Esophagus squamous epithelium (tissue), 4 donors: ENCODE data around the gene CENPK.

ENCODE experiments used
- POLR2A ChIP-seq, 4 donors: fragments of 450-650 bp; IDR thresholded peaks; one replicate each; pipeline ENCODE4 v1.6.1; 2017; ENCODE audit warnings: antibody characterized with exemption in 4 of 4, mild to moderate bottlenecking in 4 of 4, moderate library complexity in 3 of 4
- TF ChIP-seq, protein P1 (sequence below), 6 experiments: fragments of 450-650 bp in 4 of 6; fragments of 200-600 bp in 2 of 6; sonication (generic) in 2 of 6; IDR thresholded peaks; one replicate each; pipeline ENCODE4 v1.5.1; 2016 to 2019; ENCODE audit warnings: antibody characterized with exemption in 6 of 6, mild to moderate bottlenecking in 4 of 6, moderate library complexity in 4 of 6

- TF ChIP-seq, protein P1, sequence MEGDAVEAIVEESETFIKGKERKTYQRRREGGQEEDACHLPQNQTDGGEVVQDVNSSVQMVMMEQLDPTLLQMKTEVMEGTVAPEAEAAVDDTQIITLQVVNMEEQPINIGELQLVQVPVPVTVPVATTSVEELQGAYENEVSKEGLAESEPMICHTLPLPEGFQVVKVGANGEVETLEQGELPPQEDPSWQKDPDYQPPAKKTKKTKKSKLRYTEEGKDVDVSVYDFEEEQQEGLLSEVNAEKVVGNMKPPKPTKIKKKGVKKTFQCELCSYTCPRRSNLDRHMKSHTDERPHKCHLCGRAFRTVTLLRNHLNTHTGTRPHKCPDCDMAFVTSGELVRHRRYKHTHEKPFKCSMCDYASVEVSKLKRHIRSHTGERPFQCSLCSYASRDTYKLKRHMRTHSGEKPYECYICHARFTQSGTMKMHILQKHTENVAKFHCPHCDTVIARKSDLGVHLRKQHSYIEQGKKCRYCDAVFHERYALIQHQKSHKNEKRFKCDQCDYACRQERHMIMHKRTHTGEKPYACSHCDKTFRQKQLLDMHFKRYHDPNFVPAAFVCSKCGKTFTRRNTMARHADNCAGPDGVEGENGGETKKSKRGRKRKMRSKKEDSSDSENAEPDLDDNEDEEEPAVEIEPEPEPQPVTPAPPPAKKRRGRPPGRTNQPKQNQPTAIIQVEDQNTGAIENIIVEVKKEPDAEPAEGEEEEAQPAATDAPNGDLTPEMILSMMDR (IDR thresholded peaks at IDR 0.05): no peak
- no peak for TF ChIP-seq POLR2A (IDR thresholded peaks at IDR 0.05)
Measured at GRCh38 chr5:65544473-65544872, 18.5 kb downstream of the CENPK start.
